ENCODE measurements around the gene BMPR1B.

BMPR1B gene

GRCh38 chr4:94920369-94920768, 162.6 kb downstream of the BMPR1B start:
- DNase-seq (ENCODE audit: low read depth): no peak
- TF ChIP-seq, protein P1, sequence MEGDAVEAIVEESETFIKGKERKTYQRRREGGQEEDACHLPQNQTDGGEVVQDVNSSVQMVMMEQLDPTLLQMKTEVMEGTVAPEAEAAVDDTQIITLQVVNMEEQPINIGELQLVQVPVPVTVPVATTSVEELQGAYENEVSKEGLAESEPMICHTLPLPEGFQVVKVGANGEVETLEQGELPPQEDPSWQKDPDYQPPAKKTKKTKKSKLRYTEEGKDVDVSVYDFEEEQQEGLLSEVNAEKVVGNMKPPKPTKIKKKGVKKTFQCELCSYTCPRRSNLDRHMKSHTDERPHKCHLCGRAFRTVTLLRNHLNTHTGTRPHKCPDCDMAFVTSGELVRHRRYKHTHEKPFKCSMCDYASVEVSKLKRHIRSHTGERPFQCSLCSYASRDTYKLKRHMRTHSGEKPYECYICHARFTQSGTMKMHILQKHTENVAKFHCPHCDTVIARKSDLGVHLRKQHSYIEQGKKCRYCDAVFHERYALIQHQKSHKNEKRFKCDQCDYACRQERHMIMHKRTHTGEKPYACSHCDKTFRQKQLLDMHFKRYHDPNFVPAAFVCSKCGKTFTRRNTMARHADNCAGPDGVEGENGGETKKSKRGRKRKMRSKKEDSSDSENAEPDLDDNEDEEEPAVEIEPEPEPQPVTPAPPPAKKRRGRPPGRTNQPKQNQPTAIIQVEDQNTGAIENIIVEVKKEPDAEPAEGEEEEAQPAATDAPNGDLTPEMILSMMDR (IDR thresholded peaks at IDR 0.05; ENCODE audit: low read depth, low read length, missing control alignments): no peak
- in situ Hi-C loops (cut with HindIII; ENCODE audit: low sequenced_read_pairs): no loop called here
- H3K4me3 ChIP-seq (ENCODE audit: low read depth, low read length): no peak overlapping the region

DNA sequence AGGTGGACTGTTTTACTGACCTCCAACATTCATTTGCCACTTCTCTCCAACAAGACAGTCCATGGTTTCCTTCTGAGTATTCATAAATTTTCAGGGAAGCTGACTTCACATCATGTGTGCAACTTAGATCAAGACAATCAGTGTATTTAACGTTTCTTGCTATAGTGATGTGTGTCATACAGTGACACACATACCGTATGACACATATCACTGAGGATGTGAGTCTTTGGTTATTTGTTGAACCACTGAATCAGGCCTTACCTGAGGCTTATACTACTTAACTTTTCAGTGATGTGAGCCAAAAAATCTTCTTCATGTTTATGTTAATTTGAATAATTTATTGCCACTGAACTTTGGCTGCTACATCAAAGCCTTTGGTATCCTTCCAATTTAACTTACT, 166.8 kb downstream of the BMPR1B start:
- DNase-seq (ENCODE audit: low read depth): no peak
- TF ChIP-seq, protein P1 (IDR thresholded peaks at IDR 0.05; ENCODE audit: low read depth, low read length, missing control alignments): no peak
- in situ Hi-C loops (cut with HindIII; ENCODE audit: low sequenced_read_pairs): no loop called here
- no peak overlapping the region for H3K4me3 ChIP-seq (ENCODE audit: low read depth, low read length)

GRCh38 chr4:94925764-94926347, 168.1 kb downstream of the BMPR1B start:
- TF ChIP-seq, protein P1 (IDR thresholded peaks at IDR 0.05; ENCODE audit: low read depth, low read length, missing control alignments): no peak
- DNase-seq (ENCODE audit: low read depth): no peak
- in situ Hi-C loops (cut with HindIII; ENCODE audit: low sequenced_read_pairs): no loop called here
- H3K4me3 ChIP-seq (ENCODE audit: low read depth, low read length): no peak overlapping the region

- no peak overlapping the region for H3K4me3 ChIP-seq (ENCODE audit: low read depth, low read length)
- no peak for DNase-seq (ENCODE audit: low read depth)
- TF ChIP-seq, protein P1 (IDR thresholded peaks at IDR 0.05; ENCODE audit: low read depth, low read length, missing control alignments): no peak
- in situ Hi-C loops (cut with HindIII; ENCODE audit: low sequenced_read_pairs): no loop called here
Observed at GRCh38 chr4:94926936-94927335, 169.2 kb downstream of the BMPR1B start.

DNA sequence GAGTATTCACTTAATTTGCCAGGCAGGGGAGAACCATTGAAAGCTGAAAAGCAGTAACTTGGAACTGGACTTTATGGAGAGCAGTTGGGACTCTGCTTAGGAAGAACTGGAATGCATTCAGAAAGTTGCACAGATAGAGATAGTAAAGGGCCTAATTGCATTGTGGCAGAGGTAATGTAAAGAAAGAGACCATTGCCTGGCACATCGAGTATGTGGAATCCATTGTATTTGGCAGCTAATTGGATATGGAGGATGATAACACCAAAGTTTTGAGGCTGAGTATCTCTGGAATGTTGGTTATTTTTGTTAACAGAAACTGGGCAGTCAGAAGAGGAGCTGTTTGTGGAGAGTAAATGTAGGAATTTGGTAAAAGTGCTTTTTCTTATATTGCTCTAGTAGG, 169.9 kb downstream of the BMPR1B start:
- TF ChIP-seq, protein P1 (IDR thresholded peaks at IDR 0.05; ENCODE audit: low read depth, low read length, missing control alignments): no peak
- in situ Hi-C loops (cut with HindIII; ENCODE audit: low sequenced_read_pairs): no loop called here
- DNase-seq (ENCODE audit: low read depth): no peak
- H3K4me3 ChIP-seq (ENCODE audit: low read depth, low read length): no peak overlapping the region

GRCh38 chr4:94929696-94930095, 171.9 kb downstream of the BMPR1B start:
- in situ Hi-C loops (cut with HindIII; ENCODE audit: low sequenced_read_pairs): no loop called here
- H3K4me3 ChIP-seq (ENCODE audit: low read depth, low read length): no peak overlapping the region
- no peak for DNase-seq (ENCODE audit: low read depth)
- TF ChIP-seq, protein P1 (IDR thresholded peaks at IDR 0.05; ENCODE audit: low read depth, low read length, missing control alignments): no peak
